Cardiac fibroblast (primary cell): Measurements from ENCODE around the gene IFT52.
A peak's percentile ranks its signal among the peaks of the same experiment; 100 is the strongest.

ENCODE experiments used
- DNase-seq, 2 donors: peaks; one replicate each; pipeline versions ENCODE4 v3.0.0 to v3.0.0-alpha.2; 2010; ENCODE audit warnings: low read depth in 2 of 2
- H3K4me3 ChIP-seq, 2 donors: replicated peaks in 1 of 2; 1 replicate in 1 of 2; 2 replicates in 1 of 2; pipeline ENCODE4 v1.5.1; 2011; ENCODE audit warnings: low read depth in 2 of 2, low read length in 2 of 2, mild to moderate bottlenecking in 2 of 2, moderate library complexity in 1 of 2
- TF ChIP-seq, protein P1 (sequence below): IDR thresholded peaks from one replicate; pipeline ENCODE4 v1.5.1; 2011; ENCODE audit warnings: low read depth, mild to moderate bottlenecking, low read length, inconsistent platforms

IFT52 gene

GRCh38 chr20:43669332-43669731 lies 78.6 kb downstream of the IFT52 start:
- peak; percentile 41 to 48 for DNase-seq
- TF ChIP-seq, protein P1, sequence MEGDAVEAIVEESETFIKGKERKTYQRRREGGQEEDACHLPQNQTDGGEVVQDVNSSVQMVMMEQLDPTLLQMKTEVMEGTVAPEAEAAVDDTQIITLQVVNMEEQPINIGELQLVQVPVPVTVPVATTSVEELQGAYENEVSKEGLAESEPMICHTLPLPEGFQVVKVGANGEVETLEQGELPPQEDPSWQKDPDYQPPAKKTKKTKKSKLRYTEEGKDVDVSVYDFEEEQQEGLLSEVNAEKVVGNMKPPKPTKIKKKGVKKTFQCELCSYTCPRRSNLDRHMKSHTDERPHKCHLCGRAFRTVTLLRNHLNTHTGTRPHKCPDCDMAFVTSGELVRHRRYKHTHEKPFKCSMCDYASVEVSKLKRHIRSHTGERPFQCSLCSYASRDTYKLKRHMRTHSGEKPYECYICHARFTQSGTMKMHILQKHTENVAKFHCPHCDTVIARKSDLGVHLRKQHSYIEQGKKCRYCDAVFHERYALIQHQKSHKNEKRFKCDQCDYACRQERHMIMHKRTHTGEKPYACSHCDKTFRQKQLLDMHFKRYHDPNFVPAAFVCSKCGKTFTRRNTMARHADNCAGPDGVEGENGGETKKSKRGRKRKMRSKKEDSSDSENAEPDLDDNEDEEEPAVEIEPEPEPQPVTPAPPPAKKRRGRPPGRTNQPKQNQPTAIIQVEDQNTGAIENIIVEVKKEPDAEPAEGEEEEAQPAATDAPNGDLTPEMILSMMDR: no peak

DNA sequence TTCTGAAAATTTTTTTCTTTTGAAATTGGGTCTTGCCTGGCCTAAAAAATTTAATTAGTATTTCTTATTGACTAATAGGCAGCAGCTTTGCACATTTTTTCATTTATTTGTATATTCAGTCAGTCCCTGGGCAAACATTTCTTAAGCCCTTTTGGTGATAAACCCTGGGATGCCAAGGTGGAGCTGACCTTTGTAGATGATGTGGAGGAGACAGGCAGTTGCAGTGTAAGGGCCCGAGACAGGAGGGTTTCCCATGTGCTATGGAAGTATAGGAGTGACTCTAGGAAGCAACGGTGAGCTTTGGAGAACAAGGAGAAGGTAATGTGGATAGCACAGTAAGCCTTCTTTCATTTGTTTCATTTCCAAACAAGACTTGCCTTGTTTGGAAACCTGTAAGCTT lies 79.7 kb downstream of the IFT52 start:
- H3K4me3 ChIP-seq: no peak overlapping the region
- TF ChIP-seq, protein P1: no peak
- no peak for DNase-seq

More at GRCh38 chr20:43669332-43669731, 78.6 kb downstream of the IFT52 start:
- no peak overlapping the region for H3K4me3 ChIP-seq

- no peak for DNase-seq
- H3K4me3 ChIP-seq: no peak overlapping the region
- TF ChIP-seq, protein P1: no peak
Measured at GRCh38 chr20:43676368-43676767, 85.6 kb downstream of the IFT52 start.

- no peak for DNase-seq
- TF ChIP-seq, protein P1: no peak
- H3K4me3 ChIP-seq: no peak overlapping the region
Measured at GRCh38 chr20:43680981-43681380, 90.2 kb downstream of the IFT52 start.

DNA sequence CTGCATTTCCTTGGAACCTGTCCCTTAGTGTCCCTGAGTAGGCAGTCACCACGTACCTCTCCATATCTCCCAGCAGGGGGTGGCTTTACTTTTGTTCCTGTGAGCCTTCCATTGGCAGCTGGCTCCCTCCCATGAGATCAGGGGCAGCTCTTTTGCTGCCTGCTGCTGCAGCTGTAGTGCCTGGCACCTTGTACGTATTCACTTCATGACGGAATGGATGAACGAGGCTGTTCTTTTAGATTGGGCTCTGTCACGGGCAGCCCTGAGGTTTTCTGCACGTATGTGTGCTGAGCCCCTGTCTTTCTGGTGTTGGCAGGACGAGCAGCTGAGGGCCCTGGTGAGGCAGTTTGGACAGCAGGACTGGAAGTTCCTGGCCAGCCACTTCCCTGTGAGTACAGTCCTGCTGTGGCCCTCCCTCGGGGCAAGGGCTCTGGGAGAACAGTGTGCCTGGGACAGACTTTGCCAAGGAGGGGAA lies 90.8 kb downstream of the IFT52 start:
- TF ChIP-seq, protein P1: no peak
- DNase-seq: no peak
- no peak overlapping the region for H3K4me3 ChIP-seq

DNA sequence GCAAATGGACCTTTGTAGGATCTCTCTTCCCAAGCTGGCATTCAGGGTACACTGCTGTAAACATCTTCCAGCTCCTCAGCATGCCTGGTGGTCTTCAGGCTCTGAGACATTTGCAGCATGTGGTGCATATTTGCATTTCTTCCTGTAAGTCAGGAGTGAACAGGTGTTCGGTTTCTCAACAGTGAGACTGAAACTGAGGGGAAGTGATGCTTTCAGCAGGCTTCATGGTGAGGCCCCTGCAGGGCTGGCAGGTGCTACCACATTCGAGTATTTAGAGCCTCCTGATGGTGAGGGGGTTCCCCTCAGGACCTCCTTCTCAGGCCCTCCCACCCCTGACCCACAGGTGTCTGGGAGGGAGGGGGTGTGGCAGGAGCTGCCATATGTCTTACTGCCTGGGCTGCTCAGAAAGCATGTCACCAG lies 91.3 kb downstream of the IFT52 start:
- no peak for DNase-seq
- TF ChIP-seq, protein P1: no peak
- no peak overlapping the region for H3K4me3 ChIP-seq

DNA sequence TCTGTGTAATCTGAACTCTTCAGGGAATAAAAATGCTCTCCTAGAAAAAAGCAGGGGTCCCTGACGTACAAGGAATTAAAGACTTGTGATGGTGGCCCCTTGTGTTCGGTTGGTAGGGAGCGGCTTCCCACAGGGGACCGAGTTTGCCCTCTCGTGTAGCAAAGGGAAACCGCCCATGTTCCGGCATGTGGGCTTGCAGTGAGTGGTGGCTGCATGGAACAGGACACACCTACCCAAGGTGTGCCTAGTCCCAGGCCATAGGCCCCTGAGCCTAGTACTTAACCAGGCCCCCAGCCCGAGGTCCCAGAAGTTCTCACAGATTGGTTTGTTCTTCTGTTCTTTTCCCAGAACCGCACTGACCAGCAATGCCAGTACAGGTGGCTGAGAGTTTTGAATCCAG lies 91.7 kb downstream of the IFT52 start:
- no peak for DNase-seq
- no peak overlapping the region for H3K4me3 ChIP-seq
- TF ChIP-seq, protein P1: no peak
